Activated CD4-positive, alpha-beta memory T cell treated with anti-CD3 and anti-CD28 coated beads, Interleukin-2, amount 10 ng/mL, durations not matched to agents 7 days and 5 days (primary cell): ENCODE data around the gene IP6K3. TPM values are rescaled to one million over a fixed set of nuclear protein-coding genes. Genes with fewer than 3 reads are reported as not detected.

ENCODE experiments used
- CTCF ChIA-PET: fragments of 350-600 bp; sonication (Branson Sonifier 250); formaldehyde crosslinking; loops from one replicate; lab custom pipeline; 2021; ENCODE audit warnings: antibody characterized with exemption, inconsistent platforms; lab: Charles Lee
- POLR2A ChIA-PET: fragments of 350-600 bp; sonication (Branson Sonifier 250); formaldehyde crosslinking; loops from one replicate; lab custom pipeline; 2021; ENCODE audit warnings: antibody characterized with exemption; lab: Charles Lee
- DNase-seq: peaks from one replicate; pipeline ENCODE4 v3.0.0-alpha.2; 2020
- H3K27ac Mint-ChIP-seq: one replicate; pipeline ENCODE4 v1.8.0; 2021; ENCODE audit warnings: mild to moderate bottlenecking, mixed read lengths
- H3K27me3 Mint-ChIP-seq: one replicate; pipeline ENCODE4 v1.8.0; 2021; ENCODE audit warnings: mixed read lengths
- H3K36me3 Mint-ChIP-seq: one replicate; pipeline ENCODE4 v1.8.0; 2021; ENCODE audit warnings: low read depth, mixed read lengths
- H3K4me1 Mint-ChIP-seq: one replicate; pipeline ENCODE4 v1.8.0; 2021; ENCODE audit warnings: mixed read lengths
- H3K4me3 Mint-ChIP-seq: one replicate; pipeline ENCODE4 v1.8.0; 2021; ENCODE audit warnings: mild to moderate bottlenecking, mixed read lengths
- H3K9me3 Mint-ChIP-seq: one replicate; pipeline ENCODE4 v1.8.0; 2021; ENCODE audit warnings: mixed read lengths
- total RNA-seq, 2 experiments: library from RNA; stranded (reverse); gene quantifications; one replicate each; pipeline ENCODE4 v1.2.3, GENCODE V29; 2021

Gene IP6K3
- total RNA-seq, 2 experiments from 2014 or later, result not detected

- peaks cover 62% of the 10 kb centered on the region for H3K36me3 Mint-ChIP-seq
- no peak for DNase-seq
- H3K9me3 Mint-ChIP-seq, result no peaks in the 10 kb centered on the region
- ChIA-PET CTCF (no interaction called here), POLR2A (no interaction called here)
- no peaks in the 10 kb centered on the region for H3K27me3 Mint-ChIP-seq
- H3K27ac Mint-ChIP-seq, result peak overlapping the region; percentile 42
- no peak overlapping the region for H3K4me3 Mint-ChIP-seq
- H3K4me1 Mint-ChIP-seq, result peaks cover 21% of the 10 kb centered on the region
Measured at GRCh38 chr6:33671744-33672072, 75.0 kb downstream of the IP6K3 start.

Other genes starting within 250 kb of the IP6K3 start
- gene BAK1, start 166.6 kb downstream of the IP6K3 start, total RNA-seq, result 100 to 1,000 TPM in 1 of 2 experiments, 10 to 100 TPM in 1; 97.9 to 100 TPM
- gene ITPR3, start 125.6 kb downstream of the IP6K3 start, total RNA-seq, result 10 to 100 TPM; 54.2 to 55.1 TPM
- gene UQCC2, start 35.2 kb downstream of the IP6K3 start, total RNA-seq, result 10 to 100 TPM; 70.7 to 75.3 TPM
- gene LEMD2, start 42.2 kb upstream of the IP6K3 start, total RNA-seq, result 10 to 100 TPM; 70.6 to 76.1 TPM
- gene MLN, start 57.1 kb upstream of the IP6K3 start, total RNA-seq, result not detected